LNCaP clone FGC (cell line): ENCODE data around the gene ZNF525.
A peak's percentile ranks its signal among the peaks of the same experiment; 100 is the strongest.
"Not testable (repeated sequence)": the region's sequence is repeated elsewhere in the genome, so short reads cannot be mapped to it uniquely, and the experiment has no call there.

Experiments used
- DNase-seq: peaks from one replicate; pipeline ENCODE4 v3.0.0-alpha.2; 2011; ENCODE audit warnings: low read depth
- H3K4me3 ChIP-seq: 2 replicates; pipeline ENCODE4 v1.5.1; 2011; ENCODE audit warnings: mild to moderate bottlenecking, low read depth, low read length, control low read depth
- TF ChIP-seq, protein P1 (sequence below): IDR thresholded peaks from 2 replicates; pipeline ENCODE4 v1.5.1; 2012; ENCODE audit warnings: mild to moderate bottlenecking; ENCODE audit not compliant: control insufficient read depth, insufficient read depth; ENCODE audit errors: extremely low read depth

Gene ZNF525

DNA sequence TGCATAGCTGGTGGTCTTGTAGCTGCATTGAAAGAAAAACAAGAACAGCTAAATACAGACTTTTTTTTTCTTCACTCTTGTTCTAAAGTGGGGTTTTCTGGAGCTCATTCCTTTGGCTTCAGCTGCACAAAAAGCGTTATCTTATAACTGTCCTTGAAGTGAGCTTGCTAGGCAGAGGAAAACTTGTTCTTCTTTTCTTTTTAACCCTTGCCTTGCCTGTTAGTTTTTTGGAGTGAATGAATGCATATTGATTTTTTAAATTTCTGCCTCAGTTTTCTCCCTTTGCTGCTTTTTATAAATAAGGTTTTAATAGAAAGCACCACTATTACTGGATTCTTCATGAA is 31.0 kb downstream of the ZNF525 start:
- TF ChIP-seq, protein P1, sequence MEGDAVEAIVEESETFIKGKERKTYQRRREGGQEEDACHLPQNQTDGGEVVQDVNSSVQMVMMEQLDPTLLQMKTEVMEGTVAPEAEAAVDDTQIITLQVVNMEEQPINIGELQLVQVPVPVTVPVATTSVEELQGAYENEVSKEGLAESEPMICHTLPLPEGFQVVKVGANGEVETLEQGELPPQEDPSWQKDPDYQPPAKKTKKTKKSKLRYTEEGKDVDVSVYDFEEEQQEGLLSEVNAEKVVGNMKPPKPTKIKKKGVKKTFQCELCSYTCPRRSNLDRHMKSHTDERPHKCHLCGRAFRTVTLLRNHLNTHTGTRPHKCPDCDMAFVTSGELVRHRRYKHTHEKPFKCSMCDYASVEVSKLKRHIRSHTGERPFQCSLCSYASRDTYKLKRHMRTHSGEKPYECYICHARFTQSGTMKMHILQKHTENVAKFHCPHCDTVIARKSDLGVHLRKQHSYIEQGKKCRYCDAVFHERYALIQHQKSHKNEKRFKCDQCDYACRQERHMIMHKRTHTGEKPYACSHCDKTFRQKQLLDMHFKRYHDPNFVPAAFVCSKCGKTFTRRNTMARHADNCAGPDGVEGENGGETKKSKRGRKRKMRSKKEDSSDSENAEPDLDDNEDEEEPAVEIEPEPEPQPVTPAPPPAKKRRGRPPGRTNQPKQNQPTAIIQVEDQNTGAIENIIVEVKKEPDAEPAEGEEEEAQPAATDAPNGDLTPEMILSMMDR = no peak
- peak overlapping the region; percentile 88 for H3K4me3 ChIP-seq
- no peak for DNase-seq

DNA sequence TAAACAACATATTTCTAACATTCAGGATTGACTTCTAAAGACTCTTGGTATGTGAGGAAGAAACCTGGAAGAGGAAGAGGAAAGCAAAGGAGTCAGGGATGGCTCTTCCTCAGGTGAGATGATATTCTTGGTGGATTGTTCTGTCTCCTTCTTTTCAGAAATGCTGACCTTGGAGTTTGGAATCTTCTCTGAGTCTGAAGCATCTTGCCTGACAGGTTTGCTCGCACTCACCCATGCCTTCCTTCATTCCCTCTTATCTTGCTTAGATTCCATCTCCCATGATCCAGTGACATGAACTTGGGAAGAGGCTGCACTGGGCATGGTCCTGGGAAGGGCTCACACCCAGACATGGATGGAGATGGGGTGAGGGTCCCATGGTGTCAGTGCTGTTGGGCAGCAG is 32.4 kb downstream of the ZNF525 start:
- H3K4me3 ChIP-seq, DNase-seq: not testable (repeated sequence)

DNA sequence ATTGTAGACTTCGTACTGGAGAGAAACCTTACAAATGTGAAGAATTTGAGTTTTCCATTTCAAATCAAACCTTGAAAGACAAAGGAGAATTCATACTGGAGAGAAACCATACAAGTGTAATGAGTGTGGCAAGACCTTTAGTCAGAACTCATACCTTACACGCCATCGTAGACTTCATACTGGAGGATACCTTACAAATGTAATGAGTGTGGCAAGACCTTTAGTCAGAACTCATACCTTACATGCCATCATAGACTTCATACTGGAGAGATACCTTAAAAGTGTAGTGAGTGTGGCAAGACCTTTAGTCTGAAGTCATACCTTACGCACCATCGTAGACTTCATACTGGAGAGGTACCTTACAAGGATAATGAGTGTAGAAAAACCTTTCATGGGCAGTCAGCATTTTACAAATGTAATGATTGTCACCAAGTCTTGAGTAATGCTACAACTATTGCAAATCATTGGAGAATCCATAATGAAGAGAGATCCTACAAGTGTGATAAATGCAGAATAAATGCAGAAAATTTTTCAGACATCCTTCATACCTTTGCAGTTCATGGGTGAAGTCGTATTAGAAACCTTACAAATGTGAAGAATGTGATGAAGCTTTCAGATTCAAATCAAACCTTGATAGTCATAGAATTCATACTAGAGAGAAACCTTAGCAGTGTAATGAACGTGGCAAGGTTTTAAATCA is 44.1 kb downstream of the ZNF525 start:
- no peak for DNase-seq
- no peak overlapping the region for H3K4me3 ChIP-seq
- TF ChIP-seq, protein P1 = no peak

DNA sequence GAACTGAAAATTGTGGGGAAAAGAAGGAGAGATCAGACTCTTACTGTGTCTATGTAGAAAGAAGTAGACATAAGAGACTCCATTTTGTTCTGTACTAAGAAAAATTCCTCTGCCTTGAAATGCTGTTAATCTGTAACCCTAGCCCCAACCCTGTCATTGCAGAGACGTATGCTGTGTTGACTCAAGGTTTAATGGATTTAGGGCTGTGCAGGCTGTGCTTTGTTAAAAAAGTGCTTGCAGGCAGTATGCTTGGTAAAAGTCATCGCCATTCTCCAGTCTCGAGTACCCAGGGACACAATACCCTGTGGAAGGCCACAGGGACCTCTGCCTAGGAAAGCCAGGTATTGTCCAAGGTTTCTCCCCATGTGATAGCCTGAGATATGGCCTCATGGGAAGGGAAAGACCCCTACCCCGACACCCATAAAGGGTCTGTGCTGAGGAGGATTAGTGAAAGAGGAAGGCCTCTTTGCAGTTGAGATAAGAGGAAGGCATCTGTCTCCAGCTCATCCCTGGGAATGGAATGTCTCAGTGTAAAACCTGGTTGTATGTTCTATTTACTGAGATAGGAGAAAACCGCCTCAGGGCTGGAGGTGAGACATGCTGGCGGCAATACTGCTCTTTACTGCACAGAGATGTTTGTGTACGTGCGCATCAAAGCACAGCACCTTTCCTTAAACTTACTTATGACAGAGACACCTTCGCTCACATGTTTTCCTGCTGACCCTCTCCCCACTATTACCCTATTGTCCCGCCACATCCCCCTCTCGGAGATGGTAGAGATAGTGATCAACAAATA is 55.2 kb downstream of the ZNF525 start:
- not testable (repeated sequence) for H3K4me3 ChIP-seq, DNase-seq

DNA sequence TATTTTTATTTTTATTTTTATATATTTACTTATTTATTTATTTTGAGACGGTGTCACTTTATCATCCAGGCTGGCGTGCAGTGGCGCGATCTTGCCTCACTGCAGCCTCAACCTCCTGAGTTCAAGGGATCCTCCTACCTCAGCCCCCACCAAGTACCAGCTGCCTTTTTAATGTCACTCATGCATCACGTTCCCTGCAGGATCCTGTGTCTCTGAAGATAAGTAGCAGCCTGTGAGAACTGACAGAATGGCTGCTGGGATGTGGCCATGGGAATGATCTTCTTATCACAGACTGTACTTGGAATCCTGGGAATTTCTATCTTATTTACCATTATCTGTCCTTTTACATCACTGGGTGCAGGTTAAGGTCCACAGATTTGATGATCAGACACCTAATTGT is 57.0 kb downstream of the ZNF525 start:
- TF ChIP-seq, protein P1 = no peak
- H3K4me3 ChIP-seq = no peak overlapping the region
- DNase-seq = no peak

DNA sequence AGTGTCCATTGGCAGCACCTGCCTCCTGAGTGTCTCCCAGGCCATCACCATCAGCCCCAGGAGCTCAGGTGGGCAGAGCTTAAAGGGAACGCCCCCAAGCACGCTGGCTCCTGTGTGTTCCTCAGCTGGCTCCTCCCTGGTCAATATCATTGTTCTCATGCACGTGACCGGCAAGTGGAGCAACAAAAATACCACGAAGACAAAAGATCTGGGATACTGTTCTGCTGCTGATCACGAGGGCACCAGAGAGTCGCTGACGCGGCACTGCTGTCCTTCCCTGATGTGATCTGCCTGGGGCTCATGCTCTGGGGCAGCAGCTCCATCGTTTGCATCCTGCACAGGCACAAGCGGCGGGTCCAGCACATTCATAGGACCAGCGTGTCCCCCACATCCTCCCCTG is 57.6 kb downstream of the ZNF525 start:
- not testable (repeated sequence) for DNase-seq, H3K4me3 ChIP-seq

DNA sequence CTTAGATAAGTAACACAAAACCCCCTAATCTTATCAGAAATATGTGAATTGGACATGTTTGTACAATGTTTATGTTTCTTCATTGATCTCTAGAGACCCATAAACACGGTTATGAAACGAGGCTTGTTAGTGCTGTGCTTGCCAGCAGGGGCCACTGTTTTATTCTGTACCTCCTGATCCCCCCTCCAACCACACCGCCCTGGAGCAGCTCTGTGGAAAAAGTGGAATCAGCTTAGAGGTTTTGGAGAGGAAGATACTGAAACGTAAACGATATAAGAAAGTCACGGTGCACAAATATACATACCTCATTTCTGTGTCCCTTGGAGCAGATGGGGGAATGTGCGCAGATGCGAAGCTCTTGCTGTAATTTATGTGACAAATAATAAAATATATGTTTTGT is 58.2 kb downstream of the ZNF525 start:
- H3K4me3 ChIP-seq, DNase-seq: not testable (repeated sequence)

DNA sequence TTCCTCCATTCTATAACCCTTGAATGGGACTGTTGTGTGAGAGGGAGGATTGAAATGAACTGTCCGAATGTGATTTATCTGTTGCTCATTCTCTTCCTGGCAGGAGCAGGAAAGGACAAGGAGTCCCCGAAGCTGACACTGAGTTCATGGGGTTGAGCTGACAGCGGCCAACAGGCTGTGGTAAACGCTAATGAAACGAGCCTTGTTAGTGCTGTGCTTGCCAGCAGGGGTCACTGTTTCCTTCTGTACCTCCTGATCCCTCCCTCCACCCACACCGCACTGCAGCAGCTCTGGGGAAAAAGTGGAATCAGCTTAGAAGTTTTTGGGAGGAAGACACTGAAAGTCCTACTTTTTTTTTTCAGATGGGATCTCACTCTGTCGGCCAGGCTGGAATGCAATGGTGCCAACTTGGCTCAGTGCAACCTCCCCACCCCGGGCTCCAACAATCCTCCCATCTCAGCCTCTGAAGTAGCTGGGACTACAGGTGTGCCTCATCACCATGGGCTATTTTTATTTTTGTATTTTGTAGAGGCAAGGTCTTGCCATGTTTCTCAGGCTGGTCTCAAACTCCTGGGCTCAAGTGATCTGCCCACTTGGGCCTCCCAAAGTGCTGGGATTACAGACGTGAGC is 59.6 kb downstream of the ZNF525 start:
- TF ChIP-seq, protein P1 = peak; percentile 98
- peak; percentile 36 for DNase-seq
- no peak overlapping the region for H3K4me3 ChIP-seq

DNA sequence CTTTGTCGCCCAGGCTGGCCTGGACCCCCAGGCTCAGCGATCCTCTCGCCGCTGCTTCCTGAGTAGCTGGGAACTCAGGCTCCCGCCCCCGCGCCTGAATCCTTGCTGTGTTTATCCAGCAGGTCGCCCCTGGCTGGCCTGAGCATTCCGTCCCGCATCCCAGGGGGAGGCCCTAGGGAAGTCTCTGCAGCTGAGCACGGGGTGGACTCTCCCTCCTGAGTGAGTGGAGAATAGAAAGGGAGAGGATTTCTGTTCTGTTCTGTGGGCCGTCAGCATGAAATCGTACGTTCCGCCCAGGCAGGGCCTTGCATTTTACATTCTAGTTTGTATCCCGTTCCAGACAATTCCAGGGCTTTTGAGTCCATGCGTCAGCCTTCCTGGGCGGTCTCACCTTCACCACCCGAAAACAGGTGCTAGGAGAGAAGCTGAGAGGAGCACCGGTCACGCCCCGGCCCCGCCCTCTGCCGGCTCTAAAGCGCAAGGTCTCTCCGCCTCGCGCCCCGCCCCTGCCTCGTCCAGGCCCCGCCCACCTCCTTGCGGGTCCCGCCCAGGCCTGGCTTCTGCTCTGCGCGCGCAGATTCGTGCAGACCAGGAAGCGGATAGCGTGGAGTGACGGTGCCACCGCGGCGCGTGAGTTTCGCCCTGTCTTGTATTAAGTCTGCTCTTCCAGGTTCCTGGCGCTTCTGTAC is 66.0 kb downstream of the ZNF525 start, which contains the start of gene ZNF761:
ZNF761 (plus strand) TSS at position 586 of the 689 bp plus-strand sequence. CDS start 15,285 bp downstream, outside the sequence.
- peak; percentile 88 for DNase-seq
- TF ChIP-seq, protein P1 = no peak

More for the DNA sequence above, 66.0 kb downstream of the ZNF525 start, which contains the start of gene ZNF761:
- H3K4me3 ChIP-seq = peak within 1 kb of the TSS; percentile 80
